ENCODE measurements around the gene FBLN2.

FBLN2 gene

DNA sequence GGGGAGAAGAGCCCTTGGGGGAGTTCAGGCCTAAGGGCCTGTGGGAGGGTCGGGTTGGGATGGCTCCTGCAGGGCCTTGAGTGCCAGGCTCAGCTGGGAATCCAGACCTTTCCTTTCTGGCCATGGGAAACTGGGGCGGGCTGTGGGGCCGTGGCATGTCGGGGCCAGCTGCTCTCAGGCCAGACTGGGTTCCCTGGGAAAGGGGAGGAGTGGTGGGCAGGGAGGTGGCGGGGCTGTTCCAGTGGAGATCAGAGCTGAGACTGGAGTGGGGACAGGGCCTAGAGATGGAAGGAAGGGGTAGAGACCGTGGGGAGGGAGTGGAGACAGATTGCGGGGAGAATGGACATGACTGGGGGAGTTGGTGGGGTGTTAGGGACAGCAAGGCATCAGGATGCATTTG is 20.3 kb downstream of the FBLN2 start:
- no peak for DNase-seq

DNA sequence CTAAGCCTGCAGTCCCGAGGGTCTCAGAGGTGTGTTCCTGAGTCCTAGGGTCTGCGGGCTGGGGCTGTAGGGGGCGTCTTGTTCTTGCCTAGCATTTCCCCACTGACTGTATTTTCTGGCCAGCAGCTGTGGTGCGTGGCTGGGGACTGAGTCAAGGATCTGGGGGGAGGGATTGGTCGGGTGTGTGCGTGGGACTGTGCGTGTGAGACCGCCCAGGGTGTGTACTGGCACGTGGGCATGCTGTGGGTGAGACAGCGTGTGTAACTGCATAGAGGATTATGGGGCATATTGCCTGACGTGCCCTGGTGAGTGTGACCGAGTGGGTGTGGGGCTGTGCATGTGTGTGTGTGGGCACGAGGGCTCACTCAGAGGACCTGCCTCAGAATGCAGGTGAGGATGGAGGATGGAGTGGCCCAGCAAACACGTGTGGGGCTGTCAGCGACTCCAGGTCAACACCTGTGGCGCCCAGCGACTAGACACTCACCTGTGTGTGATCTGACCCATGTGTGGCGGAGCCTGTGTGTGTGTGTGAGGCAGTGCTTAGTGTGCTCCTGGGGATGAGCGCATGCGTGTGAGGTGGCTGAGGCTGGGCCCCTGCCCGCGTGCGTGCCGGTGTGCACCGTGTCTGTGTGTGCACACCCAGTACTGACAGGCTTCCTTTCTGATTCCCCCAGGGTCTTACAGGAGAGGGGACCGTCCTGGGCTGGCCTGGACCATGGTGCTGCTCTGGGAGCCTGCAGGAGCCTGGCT is 20.9 kb downstream of the FBLN2 start:
- no peak for DNase-seq

GRCh38 chr3:13570391-13571194 is 21.7 kb downstream of the FBLN2 start:
- no peak for DNase-seq

- no peak for DNase-seq
Observed at GRCh38 chr3:13571264-13571663, 22.3 kb downstream of the FBLN2 start.

- no peak for DNase-seq
Observed at GRCh38 chr3:13571831-13572750, 23.2 kb downstream of the FBLN2 start.

DNA sequence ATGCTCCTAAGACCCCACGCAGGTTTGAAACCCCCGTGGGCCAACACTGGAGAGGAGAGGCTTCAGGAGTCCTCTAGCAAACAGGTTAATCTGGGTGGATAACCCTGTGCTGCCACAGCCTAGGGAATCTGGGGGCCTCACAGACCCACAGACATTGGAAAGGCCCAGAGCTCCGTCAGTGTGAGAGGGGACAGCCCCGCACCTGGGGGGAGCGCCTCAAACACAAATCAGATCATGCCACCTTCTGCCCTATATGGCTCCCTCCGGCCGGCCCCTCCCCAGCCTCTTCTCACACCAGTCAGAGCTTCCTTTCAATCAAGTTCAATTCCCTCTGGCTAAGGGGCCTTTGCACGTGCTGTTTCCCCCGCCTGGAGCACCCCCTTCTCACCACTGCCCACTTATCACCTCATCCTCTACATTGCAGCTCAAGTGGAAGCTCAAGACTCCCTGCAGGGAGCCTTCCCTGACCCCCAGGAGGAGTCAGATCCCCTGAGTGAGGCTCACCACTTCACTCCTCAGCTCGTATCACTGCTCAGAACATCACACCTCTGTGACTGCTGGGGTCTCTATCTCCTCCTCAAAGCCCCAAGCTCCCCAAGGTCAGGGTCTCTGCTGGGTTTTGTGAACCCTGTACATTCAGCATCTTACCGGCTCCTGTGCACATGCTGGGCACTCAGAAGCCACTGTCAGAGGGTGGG is 24.1 kb downstream of the FBLN2 start:
- no peak for DNase-seq

- DNase-seq, result no peak
Observed at GRCh38 chr3:13574083-13574797, 25.3 kb downstream of the FBLN2 start.

GRCh38 chr3:13574798-13575451 is 26.0 kb downstream of the FBLN2 start:
- peak; percentile 41 for DNase-seq

- DNase-seq, result peak; percentile 15
Observed at GRCh38 chr3:13575459-13576061, 26.6 kb downstream of the FBLN2 start.

DNA sequence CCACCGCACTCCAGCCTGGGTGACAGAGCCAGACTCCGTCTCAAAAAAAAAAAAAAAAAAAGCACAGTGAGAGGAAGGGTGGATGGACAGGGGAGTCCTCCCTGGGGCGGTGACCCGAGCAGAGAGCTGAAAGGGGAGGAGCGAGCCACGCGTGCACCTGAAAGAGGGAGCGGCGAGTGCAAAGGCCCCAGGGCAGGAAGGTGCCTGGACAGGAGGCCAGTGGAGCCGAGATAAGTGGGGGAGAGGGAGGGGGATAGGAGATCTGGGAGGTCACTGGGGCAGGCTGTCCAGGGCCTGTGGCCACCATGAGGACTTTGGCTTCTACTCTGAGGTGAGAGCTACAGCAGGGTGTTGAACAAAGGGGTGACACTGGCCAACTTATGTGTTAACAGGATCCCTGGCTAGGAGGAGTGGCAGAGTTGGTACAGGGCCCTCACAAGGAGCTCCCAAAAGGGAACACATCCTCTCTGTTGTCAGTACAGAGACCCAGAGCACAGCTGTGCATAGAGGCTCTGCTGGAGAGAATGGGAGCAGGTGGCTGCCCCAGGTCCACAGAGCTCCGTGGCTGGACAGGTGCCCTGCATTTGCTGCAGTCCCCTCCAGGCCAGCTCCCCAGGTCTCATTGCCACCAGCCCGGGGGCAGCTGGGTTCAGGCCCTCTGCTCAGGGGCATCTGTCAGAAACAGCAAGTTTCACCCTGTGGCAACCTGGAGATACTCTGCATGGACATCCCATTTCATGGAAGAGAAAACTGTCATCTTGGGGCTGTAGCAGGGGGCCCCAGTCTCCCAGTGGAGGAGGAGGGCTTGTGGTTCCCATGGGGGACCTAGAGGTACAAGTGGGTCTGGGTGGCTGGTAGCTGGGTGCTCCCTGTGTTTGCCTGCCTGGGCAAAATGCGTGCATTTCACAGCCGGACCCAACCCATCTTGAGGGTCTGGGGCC is 28.5 kb downstream of the FBLN2 start:
- DNase-seq, result no peak

DNA sequence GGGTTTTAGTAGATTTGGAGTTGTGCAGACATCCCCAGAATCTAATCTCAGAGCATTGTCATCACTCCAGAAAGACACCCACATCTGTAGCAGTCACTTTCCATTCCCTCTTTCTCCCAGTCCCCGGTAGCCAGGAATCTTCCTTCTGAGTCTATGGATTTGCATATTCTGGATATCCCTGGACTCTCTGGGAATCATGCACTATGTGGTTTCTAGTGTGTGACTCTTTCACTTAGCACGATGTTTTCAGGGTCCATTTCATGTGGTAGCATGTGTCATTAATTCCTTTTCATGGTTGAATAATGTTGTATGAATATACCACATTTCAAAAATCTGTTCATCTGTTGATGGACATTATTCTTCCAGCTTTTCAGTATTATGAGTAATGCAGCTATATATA is 29.3 kb downstream of the FBLN2 start:
- DNase-seq, result no peak

DNA sequence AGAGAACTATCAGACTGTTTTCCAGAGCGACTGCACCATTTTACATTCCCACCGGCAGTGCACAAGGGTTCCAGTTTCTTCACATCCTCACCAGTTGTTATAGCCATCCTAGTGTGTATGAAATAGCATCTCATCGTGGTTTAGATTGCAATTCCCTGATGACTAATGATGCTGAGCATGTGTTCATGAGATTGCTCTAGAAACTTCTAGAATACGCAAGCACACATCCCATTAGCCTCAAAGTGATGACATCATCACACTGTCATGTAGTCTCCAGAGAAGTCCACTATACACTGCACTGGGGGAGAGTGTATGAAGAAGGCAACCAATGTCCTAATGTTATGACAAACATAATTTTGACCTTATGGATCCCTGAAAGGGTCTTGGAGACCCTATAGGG is 30.1 kb downstream of the FBLN2 start:
- no peak for DNase-seq

GRCh38 chr3:13580256-13581023 is 31.5 kb downstream of the FBLN2 start:
- DNase-seq, result no peak

DNA sequence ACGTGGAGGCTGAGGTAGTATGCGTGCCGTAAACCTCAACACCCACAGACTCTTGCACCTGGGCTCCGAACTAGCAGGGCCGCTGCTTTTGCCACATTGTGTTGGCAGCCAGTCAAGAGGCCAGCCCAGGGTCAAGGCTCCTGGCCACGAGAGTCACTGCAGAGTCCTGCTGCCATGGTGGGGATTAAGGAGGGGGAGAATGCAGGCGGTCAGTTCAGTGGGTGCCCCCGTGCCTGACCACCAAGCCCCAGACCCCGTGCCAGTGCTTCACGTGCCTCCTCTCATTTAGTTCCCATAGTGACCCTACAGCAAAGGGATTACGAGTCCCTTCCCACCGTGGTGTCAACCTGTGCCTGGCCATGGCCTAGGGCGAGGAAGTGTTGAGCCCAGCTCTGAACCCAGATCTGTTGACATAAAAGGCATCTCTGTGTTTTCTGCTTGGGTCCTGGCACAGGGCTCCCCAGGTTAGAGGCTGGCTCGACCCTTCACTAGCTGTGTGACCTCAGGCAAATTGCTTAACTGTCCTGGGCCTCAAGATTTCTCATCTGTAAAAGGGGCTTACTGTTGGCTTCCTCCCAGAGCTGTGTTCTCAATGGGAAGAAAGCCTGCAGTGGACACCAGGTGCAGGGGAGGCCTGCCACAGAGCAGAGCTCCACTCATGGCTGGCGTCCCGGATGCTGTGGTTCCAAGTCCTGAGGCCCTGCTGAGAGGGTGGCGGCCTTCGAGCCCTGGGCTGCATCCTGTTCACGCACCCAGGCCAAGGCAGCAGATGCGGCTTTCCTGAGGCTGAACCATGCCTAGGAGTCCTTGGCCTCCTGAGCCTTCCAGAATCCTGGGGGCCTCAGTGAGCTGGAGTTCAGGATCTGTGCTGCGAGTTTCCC is 32.8 kb downstream of the FBLN2 start:
- DNase-seq, result no peak

GRCh38 chr3:13582366-13583250 is 33.7 kb downstream of the FBLN2 start:
- DNase-seq, result no peak

DNA sequence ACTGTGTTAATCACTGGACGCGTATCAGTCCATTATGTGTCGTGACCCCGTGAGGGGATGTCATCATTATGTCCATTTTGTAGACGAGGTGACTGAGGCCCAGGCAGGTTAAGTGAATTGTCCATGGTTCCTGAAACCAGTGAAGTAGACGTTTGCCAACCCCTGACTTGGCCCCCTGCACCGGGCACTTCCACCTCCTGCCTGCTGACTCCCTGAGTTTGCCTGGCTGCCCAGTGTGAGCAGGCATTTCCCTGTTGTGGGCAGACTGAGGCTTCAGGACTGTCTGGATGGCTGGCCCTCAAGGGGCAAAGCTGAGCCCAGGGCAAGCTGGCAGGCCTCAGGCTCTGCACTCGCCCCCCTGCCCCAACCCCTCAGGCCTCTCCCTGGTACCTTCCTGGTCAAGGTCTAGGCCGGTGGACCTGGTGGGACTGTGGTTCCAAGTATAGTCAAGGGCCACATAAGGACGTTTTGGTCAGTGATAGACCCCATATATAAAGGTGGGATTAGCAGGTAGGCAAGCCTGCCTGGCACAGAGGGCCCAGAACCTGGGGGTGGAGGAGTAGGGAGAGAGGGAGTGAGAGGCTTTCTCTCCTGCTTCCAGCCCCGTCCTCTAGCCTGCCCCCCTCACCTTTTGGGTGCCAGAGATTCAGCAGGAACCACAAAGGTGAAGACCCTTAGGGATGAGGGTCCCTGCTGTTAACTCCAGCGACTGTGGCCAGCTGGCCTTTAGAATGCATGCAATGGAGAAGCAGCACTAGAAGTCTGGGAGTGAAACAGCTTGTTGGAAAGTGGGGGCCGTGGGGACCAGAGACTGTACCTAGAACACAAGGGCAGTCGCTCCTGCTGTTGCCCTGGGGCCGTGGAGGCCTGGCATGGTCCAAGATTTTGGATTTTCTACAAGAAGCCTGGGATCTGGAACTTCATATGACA is 34.6 kb downstream of the FBLN2 start:
- no peak for DNase-seq
